SK-N-SH (cell line): Measurements from ENCODE around the gene GATA3. TPM values are rescaled to one million over a fixed set of nuclear protein-coding genes. Genes with fewer than 3 reads are reported as not detected.

Experiments used
- CTCF ChIA-PET: fragments of 300-600, 350-600 bp; formaldehyde crosslinking; extraction: SDS; loops from one replicate; lab custom pipeline; 2021; lab: Yijun Ruan, JAX
- POLR2A ChIA-PET: fragments of 350-600 bp; sonication (Branson Sonifier 250); formaldehyde crosslinking; extraction: SDS; loops from one replicate; lab custom pipeline; 2020; ENCODE audit warnings: antibody characterized with exemption, inconsistent platforms; lab: Yijun Ruan, JAX
- DNase-seq: peaks from one replicate; pipeline ENCODE4 v3.0.0; 2012
- H2AFZ ChIP-seq: fragments of 200-600 bp; sonication (generic); 2 replicates; pipeline ENCODE4 v1.8.1; 2016; ENCODE audit warnings: antibody characterized with exemption, mild to moderate bottlenecking, low read depth
- H3F3A ChIP-seq: fragments of 200-600 bp; sonication (generic); replicated peaks from 2 replicates; pipeline ENCODE3; 2016; ENCODE audit warnings: antibody characterized with exemption, mild to moderate bottlenecking; ENCODE audit not compliant: insufficient read depth
- H3K27ac ChIP-seq, 2 experiments: fragments of 200-500 bp in 1 of 2; fragments of 200-600 bp in 1 of 2; sonication (Bioruptor generic) in 1 of 2; sonication (generic), shearing (Covaris generic) in 1 of 2; 2 replicates each; pipeline versions ENCODE4 v1.5.1 to v1.6.1; 2014 to 2016; ENCODE audit warnings: low read depth in 2 of 2, inconsistent platforms in 1 of 2, low read length in 1 of 2, mild to moderate bottlenecking in 1 of 2, mixed read lengths in 1 of 2
- H3K27me3 ChIP-seq: fragments of 200-600 bp; sonication (generic), shearing (Covaris generic); 2 replicates; pipeline ENCODE4 v1.6.1; 2016; ENCODE audit warnings: mixed run types; ENCODE audit not compliant: insufficient read depth
- H3K36me3 ChIP-seq, 2 experiments: fragments of 200-500 bp in 1 of 2; fragments of 200-600 bp in 1 of 2; sonication (Bioruptor generic) in 1 of 2; sonication (generic) in 1 of 2; replicated peaks in 1 of 2; 2 replicates each; pipeline versions ENCODE3 to v1.5.1; 2014 to 2016; ENCODE audit warnings: low read length in 1 of 2, mild to moderate bottlenecking in 1 of 2; ENCODE audit not compliant: insufficient read depth in 2 of 2, control insufficient read depth in 1 of 2
- H3K4me1 ChIP-seq, 2 experiments: fragments of 200-500 bp in 1 of 2; fragments of 200-600 bp in 1 of 2; sonication (Bioruptor generic) in 1 of 2; sonication (generic), shearing (Covaris generic) in 1 of 2; 2 replicates each; pipeline versions ENCODE4 v1.5.1 to v1.6.1; 2014 to 2016; ENCODE audit warnings: low read depth in 1 of 2, low read length in 1 of 2, mixed run types in 1 of 2; ENCODE audit not compliant: insufficient read depth in 2 of 2, control insufficient read depth in 1 of 2
- H3K4me2 ChIP-seq: fragments of 200-600 bp; sonication (generic), shearing (Covaris generic); 2 replicates; pipeline ENCODE4 v1.6.1; 2017; ENCODE audit warnings: mixed run types
- H3K4me3 ChIP-seq, 2 experiments: fragments of 200-500 bp in 1 of 2; fragments of 200-600 bp in 1 of 2; sonication (Bioruptor generic) in 1 of 2; sonication (generic), shearing (Covaris generic) in 1 of 2; 2 replicates each; pipeline versions ENCODE4 v1.5.1 to v1.8.1; 2014 to 2016; ENCODE audit warnings: low read depth in 2 of 2, inconsistent platforms in 1 of 2, low read length in 1 of 2, mild to moderate bottlenecking in 1 of 2, mixed read lengths in 1 of 2, moderate library complexity in 1 of 2
- H3K79me2 ChIP-seq: fragments of 200-600 bp; sonication (generic); 2 replicates; pipeline ENCODE4 v1.8.1; 2017; ENCODE audit warnings: mild to moderate bottlenecking; ENCODE audit not compliant: insufficient read depth
- H3K9ac ChIP-seq: fragments of 200-600 bp; sonication (generic); 2 replicates; pipeline ENCODE4 v1.6.1; 2017; ENCODE audit warnings: mixed run types
- H3K9me2 ChIP-seq: fragments of 200-600 bp; sonication (generic); 2 replicates; pipeline ENCODE4 v1.6.1; 2017; ENCODE audit warnings: mixed run types
- H3K9me3 ChIP-seq: fragments of 200-600 bp; sonication (generic); 2 replicates; pipeline ENCODE4 v1.6.1; 2017; ENCODE audit warnings: mixed run types, mild to moderate bottlenecking, moderate library complexity
- H4K20me1 ChIP-seq: fragments of 200-600 bp; sonication (generic); 2 replicates; pipeline ENCODE4 v1.6.1; 2017; ENCODE audit warnings: mild to moderate bottlenecking, mixed run types; ENCODE audit not compliant: insufficient read depth
- CHD2 ChIP-seq: fragments of 150-350 bp; IDR thresholded peaks from 2 replicates; pipeline ENCODE4 v1.6.1; 2018; ENCODE audit warnings: low read length; ENCODE audit not compliant: partially characterized antibody
- ELF1 ChIP-seq: IDR thresholded peaks from 2 replicates; pipeline ENCODE4 v1.4.0; 2012
- EP300 ChIP-seq, 2 experiments: IDR thresholded peaks; 2 replicates each; pipeline versions ENCODE4 v1.4.0 to v1.6.1; 2012; ENCODE audit warnings: borderline replicate concordance in 1 of 2, low read depth in 1 of 2, low read length in 1 of 2
- FOSL2 ChIP-seq: IDR thresholded peaks from 2 replicates; pipeline ENCODE4 v1.4.0; 2012; ENCODE audit warnings: low read depth, mild to moderate bottlenecking, moderate library complexity, borderline replicate concordance
- FOXJ3 ChIP-seq: sonication (generic); formaldehyde crosslinking; IDR thresholded peaks from 2 replicates; pipeline ENCODE4 v1.5.1; 2020; ENCODE audit warnings: mild to moderate bottlenecking, missing genetic modification reagents
- MXI1 ChIP-seq: IDR thresholded peaks from 2 replicates; pipeline ENCODE4 v1.6.1; 2012; ENCODE audit warnings: mild to moderate bottlenecking, low read depth, low read length, improper control_type of control experiment
- PBX3 ChIP-seq: IDR thresholded peaks from 2 replicates; pipeline ENCODE4; 2012
- RAD21 ChIP-seq: IDR thresholded peaks from 2 replicates; pipeline ENCODE4 v1.6.1; 2012; ENCODE audit warnings: mild to moderate bottlenecking, low read length
- RCOR1 ChIP-seq: fragments of 150-350 bp; IDR thresholded peaks from 2 replicates; pipeline ENCODE4 v1.6.1; 2017; ENCODE audit warnings: antibody characterized with exemption, low read length
- REST ChIP-seq: IDR thresholded peaks from 2 replicates; pipeline ENCODE4 v1.6.1; 2012; ENCODE audit warnings: mild to moderate bottlenecking, low read depth, low read length, moderate library complexity
- RFX5 ChIP-seq: IDR thresholded peaks from 2 replicates; pipeline ENCODE4 v1.6.1; 2012; ENCODE audit warnings: mild to moderate bottlenecking, improper control_type of control experiment, low read length
- RXRA ChIP-seq: IDR thresholded peaks from 2 replicates; pipeline ENCODE4 v1.4.0; 2012; ENCODE audit warnings: low read depth, mild to moderate bottlenecking, borderline replicate concordance
- SIN3A ChIP-seq: IDR thresholded peaks from 2 replicates; pipeline ENCODE4 v1.6.1; 2012; ENCODE audit warnings: low read depth, mild to moderate bottlenecking, low read length, moderate library complexity, borderline replicate concordance
- TCF12 ChIP-seq: IDR thresholded peaks from 2 replicates; pipeline ENCODE4 v1.4.0; 2012
- TEAD4 ChIP-seq: IDR thresholded peaks from 2 replicates; pipeline ENCODE4 v1.4.0; 2012; ENCODE audit warnings: mild to moderate bottlenecking, borderline replicate concordance; ENCODE audit not compliant: insufficient read depth
- YY1 ChIP-seq: IDR thresholded peaks from 2 replicates; pipeline ENCODE4 v1.4.0; 2012; ENCODE audit warnings: low read depth, mild to moderate bottlenecking
- ZBTB33 ChIP-seq: IDR thresholded peaks from 2 replicates; pipeline ENCODE4 v1.4.0; 2012; ENCODE audit warnings: low read depth, borderline replicate concordance
- WGBS: methylation state at CpG from one replicate; pipeline ENCODE4 v1.1.6; 2017; ENCODE audit warnings: low lambda C conversion rate; 5-methylcytosine and 5-hydroxymethylcytosine counted together
- polyA plus RNA-seq, 3 experiments: library from polyadenylated mRNA; depleted of rRNA; stranded (reverse); fragments of >200 nt; gene quantifications; 2 replicates each; pipeline ENCODE4 v1.2.3, GENCODE V29; 2012
- TF ChIP-seq, protein P1 (sequence below): fragments of 150-350 bp; IDR thresholded peaks from 2 replicates; pipeline ENCODE4 v1.6.1; 2016; ENCODE audit warnings: mild to moderate bottlenecking, low read depth, low read length
- TF ChIP-seq, protein P2 (sequence below): fragments of 150-350 bp; IDR thresholded peaks from 2 replicates; pipeline ENCODE4 v1.6.1; 2017; ENCODE audit warnings: antibody characterized with exemption, low read length, low read depth, borderline replicate concordance

The GATA3 gene
- polyA plus RNA-seq (2012; rRNA removed) = 5.1 and 14.3 TPM in 2 replicates
- 13.1 and 16.2 TPM in 2 replicates for polyA plus RNA-seq (2012; cell fraction: cytosol; rRNA removed)
- polyA plus RNA-seq (2012; cell fraction: nucleus; rRNA removed) = 24.8 and 29.4 TPM in 2 replicates

DNA sequence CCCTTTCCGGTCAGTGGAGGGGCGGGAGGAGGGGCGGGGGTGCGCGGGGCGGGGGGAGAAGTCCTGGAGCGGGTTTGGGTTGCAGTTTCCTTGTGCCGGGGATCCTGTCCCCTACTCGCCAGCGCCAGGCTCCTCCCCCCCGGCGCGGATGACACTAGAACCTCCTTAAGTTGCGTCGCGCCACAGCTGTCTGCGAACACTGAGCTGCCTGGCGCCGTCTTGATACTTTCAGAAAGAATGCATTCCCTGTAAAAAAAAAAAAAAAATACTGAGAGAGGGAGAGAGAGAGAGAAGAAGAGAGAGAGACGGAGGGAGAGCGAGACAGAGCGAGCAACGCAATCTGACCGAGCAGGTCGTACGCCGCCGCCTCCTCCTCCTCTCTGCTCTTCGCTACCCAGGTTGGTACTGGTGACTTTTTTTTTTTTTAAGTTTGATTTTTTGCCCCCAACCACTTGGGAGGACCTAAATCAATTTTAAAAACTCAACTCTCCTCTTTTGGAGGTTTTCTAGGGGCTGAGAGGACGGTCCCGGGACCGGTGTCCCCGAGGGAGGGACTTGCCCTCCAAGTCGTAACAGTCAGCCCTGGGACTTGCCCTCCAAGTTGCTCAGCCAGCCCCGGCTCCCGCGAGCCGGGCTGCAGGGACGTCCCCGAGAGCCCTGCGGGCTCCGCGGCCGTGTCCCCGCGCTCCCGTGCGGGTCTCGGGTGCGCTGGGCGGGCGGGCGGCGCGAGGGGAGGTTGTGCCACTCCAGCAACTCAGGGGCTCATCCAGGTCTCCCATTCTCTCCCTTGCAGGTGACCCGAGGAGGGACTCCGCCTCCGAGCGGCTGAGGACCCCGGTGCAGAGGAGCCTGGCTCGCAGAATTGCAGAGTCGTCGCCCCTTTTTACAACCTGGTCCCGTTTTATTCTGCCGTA is at the start of gene GATA3:
GATA3 (plus strand) TSS at position 195 of the 914 bp plus-strand sequence. CDS start 968 bp downstream, outside the sequence.
- Histone ChIP-seq H3F3A (peaks cover 26% of the 10 kb centered on the region), H3K4me3 (peak within 1 kb of the TSS; percentile 86 to 92), H3K36me3 (peaks cover 35 to 36% of the 10 kb centered on the region in 2 experiments), H3K27ac (peak within 1 kb of the TSS; percentile 96 to 98), H3K9ac (peak within 1 kb of the TSS; percentile 96), H2AFZ (no peak within 1 kb of the TSS), H3K27me3 (no peaks in the 10 kb centered on the region), H3K9me2 (no peaks in the 10 kb centered on the region), H3K9me3 (no peaks in the 10 kb centered on the region), H4K20me1 (peaks cover 46% of the 10 kb centered on the region), H3K4me1 (peaks cover 2 to 23% of the 10 kb centered on the region in 2 experiments; a peak in 2 of 4 replicates), H3K4me2 (peak within 1 kb of the TSS; percentile 98), H3K79me2 (peaks cover 91% of the 10 kb centered on the region)
- DNase-seq = peak; percentile 94
- 6% methylated on average over 48 of the region's 65 CpGs for WGBS
- ChIA-PET POLR2A (interaction anchor here (0.6 to 1.3 kb wide), 6 partner anchors 9 to 1120 kb away, joined by 3 to 7 read pairs (median 4); no protein-coding TSS in a partner anchor), CTCF (interaction anchor here (1.0 kb wide), 1 partner anchor 10 kb away, joined by 6 read pairs; no protein-coding TSS in a partner anchor)
- TF ChIP-seq CHD2 = no peak
- TF ChIP-seq RCOR1 = no peak
- TF ChIP-seq, protein P1, sequence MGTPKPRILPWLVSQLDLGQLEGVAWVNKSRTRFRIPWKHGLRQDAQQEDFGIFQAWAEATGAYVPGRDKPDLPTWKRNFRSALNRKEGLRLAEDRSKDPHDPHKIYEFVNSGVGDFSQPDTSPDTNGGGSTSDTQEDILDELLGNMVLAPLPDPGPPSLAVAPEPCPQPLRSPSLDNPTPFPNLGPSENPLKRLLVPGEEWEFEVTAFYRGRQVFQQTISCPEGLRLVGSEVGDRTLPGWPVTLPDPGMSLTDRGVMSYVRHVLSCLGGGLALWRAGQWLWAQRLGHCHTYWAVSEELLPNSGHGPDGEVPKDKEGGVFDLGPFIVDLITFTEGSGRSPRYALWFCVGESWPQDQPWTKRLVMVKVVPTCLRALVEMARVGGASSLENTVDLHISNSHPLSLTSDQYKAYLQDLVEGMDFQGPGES = no peak
- no peak for TF ChIP-seq RFX5
- TF ChIP-seq PBX3 = peak; percentile 36
- TF ChIP-seq ELF1 = no peak
- TF ChIP-seq REST = 0 out of 2 replicates have a peak, but pooled peaks have one; percentile 11
- TF ChIP-seq MXI1 = peak; percentile 61; the same call in 1 of the 2 replicates
- TF ChIP-seq RAD21 = peak; percentile 22; the same call in 1 of the 2 replicates
- no peak for TF ChIP-seq ZBTB33
- TF ChIP-seq RXRA = no peak
- peak in 1 of 2 experiments; percentile 33; a peak in 1 of 4 replicates for TF ChIP-seq EP300 (IDR thresholded peaks at IDR 0.05; ENCODE audit: borderline replicate concordance in 1 of 2, low read depth in 1 of 2, low read length in 1 of 2)
- TF ChIP-seq, protein P2, sequence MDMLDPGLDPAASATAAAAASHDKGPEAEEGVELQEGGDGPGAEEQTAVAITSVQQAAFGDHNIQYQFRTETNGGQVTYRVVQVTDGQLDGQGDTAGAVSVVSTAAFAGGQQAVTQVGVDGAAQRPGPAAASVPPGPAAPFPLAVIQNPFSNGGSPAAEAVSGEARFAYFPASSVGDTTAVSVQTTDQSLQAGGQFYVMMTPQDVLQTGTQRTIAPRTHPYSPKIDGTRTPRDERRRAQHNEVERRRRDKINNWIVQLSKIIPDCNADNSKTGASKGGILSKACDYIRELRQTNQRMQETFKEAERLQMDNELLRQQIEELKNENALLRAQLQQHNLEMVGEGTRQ = no peak
- no peak for TF ChIP-seq FOXJ3 (CRISPR knock-in tag)
- TF ChIP-seq TCF12 = peak; percentile 45
- no peak for TF ChIP-seq YY1
- no peak; the same call in 1 of the 2 replicates for TF ChIP-seq TEAD4
- no peak for TF ChIP-seq FOSL2
- peak; percentile 86 for TF ChIP-seq SIN3A
